GM23248 (cell line): Measurements from ENCODE around the gene ATXN8OS. TPM values are rescaled to one million over a fixed set of nuclear protein-coding genes. Genes with fewer than 3 reads are reported as not detected.

ENCODE experiments used
- DNase-seq: peaks from one replicate; pipeline ENCODE4 v3.0.0-alpha.2; 2015
- H2AFZ ChIP-seq: fragments of 200-600 bp; sonication (generic); 2 replicates; pipeline ENCODE4 v1.6.1; 2016; ENCODE audit warnings: antibody characterized with exemption
- H3F3A ChIP-seq: fragments of 200-600 bp; sonication (generic); 2 replicates; pipeline ENCODE4 v1.6.1; 2016; ENCODE audit warnings: mild to moderate bottlenecking, antibody characterized with exemption, mixed run types; ENCODE audit not compliant: insufficient read depth
- H3K27ac ChIP-seq: fragments of 200-600 bp; sonication (generic); 2 replicates; pipeline ENCODE4 v1.5.1; 2016; ENCODE audit warnings: mild to moderate bottlenecking
- H3K27me3 ChIP-seq: fragments of 200-600 bp; sonication (generic); replicated peaks from 2 replicates; pipeline ENCODE4 v1.6.1; 2016; ENCODE audit warnings: mild to moderate bottlenecking; ENCODE audit not compliant: insufficient read depth
- H3K36me3 ChIP-seq: fragments of 200-600 bp; sonication (generic); 2 replicates; pipeline ENCODE4 v1.6.1; 2016; ENCODE audit warnings: low read depth, mild to moderate bottlenecking
- H3K4me1 ChIP-seq: fragments of 200-600 bp; sonication (generic); 2 replicates; pipeline ENCODE4 v1.6.1; 2016; ENCODE audit warnings: mild to moderate bottlenecking; ENCODE audit not compliant: insufficient read depth
- H3K4me2 ChIP-seq: fragments of 200-600 bp; sonication (generic); one replicate; pipeline ENCODE4 v1.6.1; 2016; ENCODE audit warnings: mild to moderate bottlenecking; ENCODE audit not compliant: unreplicated experiment
- H3K4me3 ChIP-seq: fragments of 200-600 bp; sonication (generic); 2 replicates; pipeline ENCODE4 v1.5.1; 2016; ENCODE audit warnings: mild to moderate bottlenecking
- H3K79me2 ChIP-seq: fragments of 200-600 bp; sonication (generic); 2 replicates; pipeline ENCODE4 v1.6.1; 2016; ENCODE audit warnings: mild to moderate bottlenecking; ENCODE audit not compliant: insufficient read depth
- H3K9ac ChIP-seq: fragments of 200-600 bp; sonication (generic); 2 replicates; pipeline ENCODE4 v1.6.1; 2016; ENCODE audit warnings: mild to moderate bottlenecking
- H3K9me2 ChIP-seq: fragments of 200-600 bp; sonication (generic); 2 replicates; pipeline ENCODE4 v1.6.1; 2016; ENCODE audit warnings: mixed run types, mild to moderate bottlenecking, moderate library complexity; ENCODE audit not compliant: insufficient read depth
- H3K9me3 ChIP-seq: fragments of 200-600 bp; sonication (generic); one replicate; pipeline ENCODE4 v1.6.1; 2017; ENCODE audit warnings: low read depth
- H4K20me1 ChIP-seq: fragments of 200-600 bp; sonication (generic); 2 replicates; pipeline ENCODE4 v1.6.0; 2016; ENCODE audit not compliant: insufficient read depth
- EZH2 ChIP-seq: fragments of 200-600 bp; sonication (generic); IDR thresholded peaks from 2 replicates; pipeline ENCODE4 v1.6.1; 2018; ENCODE audit warnings: antibody characterized with exemption, mild to moderate bottlenecking; ENCODE audit not compliant: insufficient read depth, poor library complexity, severe bottlenecking
- EZH2phosphoT487 ChIP-seq: fragments of 200-600 bp; sonication (generic); IDR thresholded peaks from 2 replicates; pipeline ENCODE4 v1.6.1; 2018; ENCODE audit warnings: antibody characterized with exemption, moderate library complexity, mild to moderate bottlenecking, low read depth; ENCODE audit not compliant: insufficient read depth
- WGBS, 2 experiments: methylation state at CpG; one replicate each; pipeline ENCODE4 v1.1.6; 2015 to 2017; ENCODE audit warnings: low lambda C conversion rate in 2 of 2, low coverage in 1 of 2; ENCODE audit errors: missing lambda C conversion rate in 2 of 2; 5-methylcytosine and 5-hydroxymethylcytosine counted together
- in situ Hi-C: fragments of 300-500 bp; cut with MboI; formaldehyde crosslinking; loops from 2 replicates; pipeline ENCODE4 v1.15.0; 2020
- polyA plus RNA-seq: library from polyadenylated mRNA; unstranded; fragments of >200 nt; fragmentation: Nextera tagmentation; extraction: Ambion mirVana; gene quantifications from 2 replicates; pipeline ENCODE4 v1.2.1, GENCODE V29; 2016
- total RNA-seq: library from RNA; depleted of rRNA; stranded (reverse); fragments of >200 nt; shearing (Covaris generic); gene quantifications from 2 replicates; pipeline ENCODE4 v1.2.3, GENCODE V29; 2014

ATXN8OS gene
- total and polyA plus RNA-seq, 2 experiments from 2014 or later, result not detected

GRCh38 chr13:70162141-70162540 lies 54.5 kb downstream of the ATXN8OS start:
- Histone ChIP-seq H3F3A (no peaks in the 10 kb centered on the region), H3K4me3 (no peak overlapping the region), H2AFZ (no peak overlapping the region), H3K4me2 (no peak overlapping the region), H3K27ac (no peak overlapping the region), H3K9ac (no peak overlapping the region), H3K27me3 (no peaks in the 10 kb centered on the region), H3K9me2 (no peaks in the 10 kb centered on the region), H3K9me3 (no peaks in the 10 kb centered on the region), H4K20me1 (no peaks in the 10 kb centered on the region), H3K79me2 (no peaks in the 10 kb centered on the region), H3K36me3 (no peaks in the 10 kb centered on the region), H3K4me1 (no peaks in the 10 kb centered on the region)
- TF ChIP-seq EZH2, result no peak
- TF ChIP-seq EZH2phosphoT487, result no peak
- no peak for DNase-seq
- 4 to 6% methylated on average over 5 of the region's 5 CpGs for WGBS, 2 experiments
- in situ Hi-C loops, result no loop called here

DNA sequence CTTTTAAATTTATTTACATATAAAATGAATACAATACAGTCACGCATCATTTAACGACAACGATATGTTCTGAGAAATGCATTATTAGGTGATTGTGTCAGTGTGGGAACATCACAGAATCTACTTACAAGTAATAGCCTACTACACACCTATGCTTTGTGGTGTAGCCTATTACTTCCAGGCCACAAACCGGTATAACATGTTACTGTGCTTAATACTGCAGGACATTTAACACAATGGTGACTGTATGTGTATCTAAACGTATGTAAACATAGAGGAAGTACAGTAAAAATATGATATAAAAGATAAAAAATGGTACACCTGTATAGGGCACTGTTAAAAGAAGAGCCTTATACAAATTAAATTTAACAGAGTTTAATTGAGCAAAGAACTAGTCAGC lies 63.1 kb downstream of the ATXN8OS start:
- Histone ChIP-seq H3K27ac (no peak overlapping the region), H3K4me2 (no peak overlapping the region), H2AFZ (no peak overlapping the region), H3K27me3 (no peaks in the 10 kb centered on the region), H4K20me1 (no peaks in the 10 kb centered on the region), H3K9me3 (no peaks in the 10 kb centered on the region), H3F3A (no peaks in the 10 kb centered on the region), H3K4me3 (no peak overlapping the region), H3K79me2 (no peaks in the 10 kb centered on the region), H3K36me3 (no peaks in the 10 kb centered on the region), H3K9ac (no peak overlapping the region), H3K9me2 (no peaks in the 10 kb centered on the region), H3K4me1 (no peaks in the 10 kb centered on the region)
- 46 to 47% methylated on average over 5 of the region's 5 CpGs for WGBS, 2 experiments
- in situ Hi-C loops, result no loop called here
- DNase-seq, result no peak
- TF ChIP-seq EZH2phosphoT487 (no peak), EZH2 (no peak)

- Histone ChIP-seq H3K9me2 (no peaks in the 10 kb centered on the region), H3K4me3 (no peak overlapping the region), H4K20me1 (no peaks in the 10 kb centered on the region), H3K9ac (no peak overlapping the region), H3K9me3 (no peaks in the 10 kb centered on the region), H3F3A (no peaks in the 10 kb centered on the region), H3K27me3 (no peaks in the 10 kb centered on the region), H3K4me2 (no peak overlapping the region), H3K36me3 (no peaks in the 10 kb centered on the region), H3K4me1 (no peaks in the 10 kb centered on the region), H2AFZ (no peak overlapping the region), H3K79me2 (no peaks in the 10 kb centered on the region), H3K27ac (no peak overlapping the region)
- in situ Hi-C loops, result no loop called here
- TF ChIP-seq EZH2phosphoT487 (no peak), EZH2 (no peak)
- DNase-seq, result no peak
- WGBS, 2 experiments, result 15 to 18% methylated on average over 3 of the region's 3 CpGs
These were observed 63.5 kb downstream of the ATXN8OS start for GRCh38 chr13:70171151-70171550.

- no peak overlapping the region for H2AFZ ChIP-seq
These were observed 65.4 kb downstream of the ATXN8OS start for GRCh38 chr13:70172946-70173597.

GRCh38 chr13:70173598-70173959 lies 66.0 kb downstream of the ATXN8OS start:
- in situ Hi-C loops, result no loop called here
- no peak overlapping the region for H3K4me3 ChIP-seq
- no peaks in the 10 kb centered on the region for H3K9me2 ChIP-seq
- no peaks in the 10 kb centered on the region for H3K79me2 ChIP-seq
- H3K36me3 ChIP-seq, result no peaks in the 10 kb centered on the region
- no peak overlapping the region for H3K27ac ChIP-seq
- DNase-seq, result no peak
- H3K27me3 ChIP-seq, result no peaks in the 10 kb centered on the region
- no peaks in the 10 kb centered on the region for H3K9me3 ChIP-seq
- H3K4me2 ChIP-seq, result no peak overlapping the region
- H2AFZ ChIP-seq, result no peak overlapping the region
- H4K20me1 ChIP-seq, result no peaks in the 10 kb centered on the region
- no peaks in the 10 kb centered on the region for H3K4me1 ChIP-seq
- H3K9ac ChIP-seq, result no peak overlapping the region
- no peaks in the 10 kb centered on the region for H3F3A ChIP-seq
- WGBS, 2 experiments, result 0 to 3% methylated on average over 1 of the region's 1 CpG
- TF ChIP-seq EZH2phosphoT487 (no peak), EZH2 (no peak)

More at GRCh38 chr13:70172946-70173597, 65.4 kb downstream of the ATXN8OS start:
- WGBS, 2 experiments, result 13% methylated on average over 1 of the region's 1 CpG
- H3K79me2 ChIP-seq, result no peaks in the 10 kb centered on the region
- in situ Hi-C loops, result no loop called here
- DNase-seq, result no peak
- H3K4me1 ChIP-seq, result no peaks in the 10 kb centered on the region
- TF ChIP-seq EZH2, result no peak
- TF ChIP-seq EZH2phosphoT487, result no peak
- no peaks in the 10 kb centered on the region for H3K27me3 ChIP-seq
- no peak overlapping the region for H3K9ac ChIP-seq
- H3K4me3 ChIP-seq, result no peak overlapping the region
- no peak overlapping the region for H3K4me2 ChIP-seq
- H3F3A ChIP-seq, result no peaks in the 10 kb centered on the region
- no peak overlapping the region for H3K27ac ChIP-seq
- no peaks in the 10 kb centered on the region for H3K36me3 ChIP-seq
- no peaks in the 10 kb centered on the region for H3K9me3 ChIP-seq
- no peaks in the 10 kb centered on the region for H4K20me1 ChIP-seq
- no peaks in the 10 kb centered on the region for H3K9me2 ChIP-seq
